ENCODE measurements around the gene RPTOR. TPM values are rescaled to one million over a fixed set of nuclear protein-coding genes. Genes with fewer than 3 reads are reported as not detected.

RPTOR gene
- total RNA-seq, 1 experiment from 2014 or later, result 25.1 TPM

- Histone ChIP-seq H2AFZ (ENCODE audit: low read length) (no peak overlapping the region), H3K27me3 (ENCODE audit: insufficient read depth, low read length) (no peaks in the 10 kb centered on the region), H3K79me1 (ENCODE audit: insufficient read depth, low read depth, low read length, poor library complexity, severe bottlenecking) (no peaks in the 10 kb centered on the region), H2BK120ac (ENCODE audit: low read depth, low read length, poor library complexity, severe bottlenecking) (no peak overlapping the region), H3K4ac (ENCODE audit: low read depth, low read length) (no peak overlapping the region), H3T11ph (ENCODE audit: low read length) (no peak overlapping the region), H2BK15ac (ENCODE audit: low read depth, low read length) (no peak overlapping the region), H3K14ac (ENCODE audit: insufficient read depth, low read length) (no peak overlapping the region), H3K23me2 (ENCODE audit: insufficient read length, low read depth, low read length, poor library complexity, severe bottlenecking) (no peaks in the 10 kb centered on the region), H3K27ac (ENCODE audit: insufficient read length, low read depth, low read length) (no peak overlapping the region), H4K91ac (ENCODE audit: insufficient read length, low read depth, low read length) (no peak overlapping the region), H3K9ac (ENCODE audit: extremely low read depth, insufficient read length, low read length) (no peak overlapping the region), H3K18ac (ENCODE audit: insufficient read length, low read depth, low read length) (no peak overlapping the region), H3K4me1 (ENCODE audit: insufficient read depth, low read length) (no peaks in the 10 kb centered on the region; the same call in 1 of the 2 replicates), H3K23ac (ENCODE audit: insufficient read length, low read depth, low read length) (no peak overlapping the region), H3K56ac (ENCODE audit: insufficient read length, low read depth, low read length) (no peak overlapping the region), H2BK20ac (ENCODE audit: low read depth, low read length, poor library complexity, severe bottlenecking) (no peak overlapping the region), H4K5ac (ENCODE audit: insufficient read length, low read depth, low read length) (no peak overlapping the region), H3K4me2 (ENCODE audit: insufficient read depth, insufficient read length, low read length) (no peak overlapping the region), H2BK5ac (ENCODE audit: insufficient read length, low read length) (no peak overlapping the region), H3K79me2 (ENCODE audit: insufficient read depth, low read length) (no peaks in the 10 kb centered on the region), H4K20me1 (ENCODE audit: control insufficient read depth, insufficient read depth, insufficient read length) (no peaks in the 10 kb centered on the region), H2BK12ac (ENCODE audit: insufficient read length, low read depth, low read length) (no peak overlapping the region), H2AK5ac (ENCODE audit: insufficient read length, low read length) (no peak overlapping the region), H3K9me3 (ENCODE audit: control insufficient read depth, low read depth, low read length) (no peaks in the 10 kb centered on the region), H4K8ac (replicated peaks; ENCODE audit: insufficient read length, low read depth, low read length) (no peak overlapping the region)
- H3K4me1 Mint-ChIP-seq, result peaks cover 13 to 20% of the 10 kb centered on the region in 2 experiments
- H3K4me3 Mint-ChIP-seq, result peak overlapping the region; percentile 45 to 70; a peak in 4 of 5 replicates
- WGBS (ENCODE audit: extremely low coverage, insufficient read length, low lambda C conversion rate), result no CpG with 5 or more reads among the region's 17 CpGs
- TF ChIP-seq, protein P1, sequence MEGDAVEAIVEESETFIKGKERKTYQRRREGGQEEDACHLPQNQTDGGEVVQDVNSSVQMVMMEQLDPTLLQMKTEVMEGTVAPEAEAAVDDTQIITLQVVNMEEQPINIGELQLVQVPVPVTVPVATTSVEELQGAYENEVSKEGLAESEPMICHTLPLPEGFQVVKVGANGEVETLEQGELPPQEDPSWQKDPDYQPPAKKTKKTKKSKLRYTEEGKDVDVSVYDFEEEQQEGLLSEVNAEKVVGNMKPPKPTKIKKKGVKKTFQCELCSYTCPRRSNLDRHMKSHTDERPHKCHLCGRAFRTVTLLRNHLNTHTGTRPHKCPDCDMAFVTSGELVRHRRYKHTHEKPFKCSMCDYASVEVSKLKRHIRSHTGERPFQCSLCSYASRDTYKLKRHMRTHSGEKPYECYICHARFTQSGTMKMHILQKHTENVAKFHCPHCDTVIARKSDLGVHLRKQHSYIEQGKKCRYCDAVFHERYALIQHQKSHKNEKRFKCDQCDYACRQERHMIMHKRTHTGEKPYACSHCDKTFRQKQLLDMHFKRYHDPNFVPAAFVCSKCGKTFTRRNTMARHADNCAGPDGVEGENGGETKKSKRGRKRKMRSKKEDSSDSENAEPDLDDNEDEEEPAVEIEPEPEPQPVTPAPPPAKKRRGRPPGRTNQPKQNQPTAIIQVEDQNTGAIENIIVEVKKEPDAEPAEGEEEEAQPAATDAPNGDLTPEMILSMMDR (conservative IDR thresholded peaks at IDR 0.05), result no peak
- no peaks in the 10 kb centered on the region; a peak in 1 of 5 replicates for H3K9me3 Mint-ChIP-seq
- no peak for DNase-seq
- H3K36me3 Mint-ChIP-seq (ENCODE audit: insufficient read depth in 1 of 3, low read depth in 3 of 3), result no peaks in the 10 kb centered on the region
- no peak overlapping the region for H3K27ac Mint-ChIP-seq
- peaks cover 34% of the 10 kb centered on the region for H3K27me3 Mint-ChIP-seq (ENCODE audit: low read depth)
Observed at GRCh38 chr17:80981929-80982425, 437.3 kb downstream of the RPTOR start.

Data from H9 (cell line).